Measurements from ENCODE around the gene DPH1. TPM values are rescaled to one million over a fixed set of nuclear protein-coding genes. Genes with fewer than 3 reads are reported as not detected.

DPH1 gene
- total and polyA plus RNA-seq, 2 donors (not counting 1 experiment from before 2014, with no cell fraction given), result 23.1 to 28.5 TPM

DNA sequence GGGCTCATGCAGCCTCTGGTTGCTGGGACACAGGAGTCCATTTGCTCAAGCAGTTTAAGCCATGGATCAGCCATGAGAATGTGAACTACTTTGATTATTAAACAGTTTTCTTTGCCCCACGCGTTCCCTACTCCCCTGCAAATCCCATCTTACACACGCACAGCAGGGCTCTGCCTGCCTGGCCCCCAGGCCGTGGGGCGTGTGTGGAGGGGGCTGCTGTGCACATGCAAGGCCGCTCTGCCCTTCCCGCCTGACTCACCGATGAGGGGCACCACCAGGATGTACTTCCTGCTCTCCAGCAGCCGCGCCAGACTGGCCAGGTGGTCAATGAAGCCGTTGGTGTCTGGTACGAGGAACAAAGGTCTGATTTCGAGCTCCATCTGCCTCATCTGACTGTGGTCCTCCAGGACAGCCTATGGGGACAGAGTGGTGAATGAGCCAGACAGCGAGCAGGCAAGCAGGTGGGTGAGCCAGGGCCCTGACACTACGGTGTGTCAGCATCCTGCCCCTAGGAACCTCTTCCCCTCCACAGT, 38.6 kb downstream of the DPH1 start:
- Histone ChIP-seq H2AFZ (ENCODE audit: low read length) (no peak overlapping the region), H3K27ac (ENCODE audit: insufficient read depth, low read length) (peak overlapping the region; percentile 85), H3K27me3 (ENCODE audit: control insufficient read depth, insufficient read depth, low read length) (no peaks in the 10 kb centered on the region), H3K9me3 (ENCODE audit: control insufficient read depth, insufficient read depth, low read depth, low read length) (no peaks in the 10 kb centered on the region), H3K4me2 (ENCODE audit: extremely low read depth, insufficient read depth, low read length) (no peak overlapping the region), H3K9ac (ENCODE audit: insufficient read depth, low read length) (peak overlapping the region; percentile 41), H3K36me3 (ENCODE audit: control insufficient read depth, insufficient read depth, low read length) (peaks cover 9% of the 10 kb centered on the region), H3K79me2 (ENCODE audit: control insufficient read depth, insufficient read depth, low read length) (peaks cover 3% of the 10 kb centered on the region), H3K4me1 (ENCODE audit: control insufficient read depth, extremely low read depth, insufficient read depth, low read length) (peaks cover 81% of the 10 kb centered on the region), H3K4me3 (replicated peaks in 1 of 4; ENCODE audit: control extremely low read depth in 1 of 4, insufficient read depth in 1 of 4, low read depth in 3 of 4, low read length in 4 of 4) (no peak overlapping the region), H4K20me1 (ENCODE audit: control insufficient read depth, extremely low read depth, insufficient read depth, low read length) (no peaks in the 10 kb centered on the region)
- TF ChIP-seq, protein P1, sequence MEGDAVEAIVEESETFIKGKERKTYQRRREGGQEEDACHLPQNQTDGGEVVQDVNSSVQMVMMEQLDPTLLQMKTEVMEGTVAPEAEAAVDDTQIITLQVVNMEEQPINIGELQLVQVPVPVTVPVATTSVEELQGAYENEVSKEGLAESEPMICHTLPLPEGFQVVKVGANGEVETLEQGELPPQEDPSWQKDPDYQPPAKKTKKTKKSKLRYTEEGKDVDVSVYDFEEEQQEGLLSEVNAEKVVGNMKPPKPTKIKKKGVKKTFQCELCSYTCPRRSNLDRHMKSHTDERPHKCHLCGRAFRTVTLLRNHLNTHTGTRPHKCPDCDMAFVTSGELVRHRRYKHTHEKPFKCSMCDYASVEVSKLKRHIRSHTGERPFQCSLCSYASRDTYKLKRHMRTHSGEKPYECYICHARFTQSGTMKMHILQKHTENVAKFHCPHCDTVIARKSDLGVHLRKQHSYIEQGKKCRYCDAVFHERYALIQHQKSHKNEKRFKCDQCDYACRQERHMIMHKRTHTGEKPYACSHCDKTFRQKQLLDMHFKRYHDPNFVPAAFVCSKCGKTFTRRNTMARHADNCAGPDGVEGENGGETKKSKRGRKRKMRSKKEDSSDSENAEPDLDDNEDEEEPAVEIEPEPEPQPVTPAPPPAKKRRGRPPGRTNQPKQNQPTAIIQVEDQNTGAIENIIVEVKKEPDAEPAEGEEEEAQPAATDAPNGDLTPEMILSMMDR (conservative IDR thresholded peaks at IDR 0.05 in 1 of 2, IDR thresholded peaks at IDR 0.05 in 1 of 2; ENCODE audit: low read depth in 1 of 2, low read length in 2 of 2), result no peak
- TF ChIP-seq EZH2 (IDR thresholded peaks at IDR 0.05; ENCODE audit: low read length, missing control alignments), result no peak
- DNase-seq (ENCODE audit: low read depth in 2 of 2), result peak in 1 of 2 donors; percentile 92

DNA sequence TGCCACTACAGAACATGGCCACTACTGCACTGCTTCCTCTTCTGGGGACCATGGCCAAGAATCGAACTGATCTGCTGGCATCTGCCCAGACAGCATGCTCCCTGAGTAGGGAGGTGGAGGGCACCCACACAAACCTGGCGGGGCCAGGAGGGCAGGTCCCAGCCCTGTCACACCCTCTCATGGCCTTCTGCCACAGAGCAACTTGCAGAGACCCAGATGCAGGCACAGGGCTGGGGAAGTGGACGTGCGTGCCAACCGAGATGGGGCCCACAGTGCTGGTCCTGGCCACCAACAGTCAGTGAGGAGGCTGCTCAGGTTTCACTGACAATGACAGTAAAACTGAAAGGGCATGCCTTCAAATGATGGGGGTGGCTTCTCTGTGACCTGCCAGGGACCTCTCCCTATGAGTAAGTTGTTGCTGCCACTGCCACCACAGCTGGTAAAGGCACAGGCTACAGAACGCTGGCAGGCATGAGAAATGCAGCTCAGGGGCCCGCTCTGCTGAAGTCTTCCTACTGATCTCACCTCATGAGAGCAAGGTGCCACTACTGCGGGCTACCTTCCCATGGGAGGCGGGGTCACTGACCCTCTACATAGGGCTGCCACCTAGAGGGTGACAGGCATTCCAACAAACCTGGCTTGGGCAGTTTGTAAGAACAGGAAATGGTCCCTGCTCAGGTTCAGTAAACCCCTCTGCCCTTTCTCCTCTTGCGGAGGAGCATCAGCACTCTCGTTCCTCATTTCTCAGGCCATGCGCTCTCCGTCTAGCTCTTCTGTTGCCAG, 40.5 kb downstream of the DPH1 start:
- Histone ChIP-seq H3K4me3 (replicated peaks in 1 of 4; ENCODE audit: control extremely low read depth in 1 of 4, insufficient read depth in 1 of 4, low read depth in 3 of 4, low read length in 4 of 4) (no peak overlapping the region), H3K79me2 (ENCODE audit: control insufficient read depth, insufficient read depth, low read length) (no peaks in the 10 kb centered on the region), H3K9me3 (ENCODE audit: control insufficient read depth, insufficient read depth, low read depth, low read length) (no peaks in the 10 kb centered on the region), H3K4me1 (ENCODE audit: control insufficient read depth, extremely low read depth, insufficient read depth, low read length) (peaks cover 64% of the 10 kb centered on the region), H3K36me3 (ENCODE audit: control insufficient read depth, insufficient read depth, low read length) (peaks cover 3% of the 10 kb centered on the region), H4K20me1 (ENCODE audit: control insufficient read depth, extremely low read depth, insufficient read depth, low read length) (no peaks in the 10 kb centered on the region), H3K27me3 (ENCODE audit: control insufficient read depth, insufficient read depth, low read length) (no peaks in the 10 kb centered on the region), H3K27ac (ENCODE audit: insufficient read depth, low read length) (peak overlapping the region; percentile 96), H3K4me2 (ENCODE audit: extremely low read depth, insufficient read depth, low read length) (no peak overlapping the region), H2AFZ (ENCODE audit: low read length) (no peak overlapping the region), H3K9ac (ENCODE audit: insufficient read depth, low read length) (no peak overlapping the region)
- TF ChIP-seq, protein P1 (conservative IDR thresholded peaks at IDR 0.05 in 1 of 2, IDR thresholded peaks at IDR 0.05 in 1 of 2; ENCODE audit: low read depth in 1 of 2, low read length in 2 of 2), result no peak
- TF ChIP-seq EZH2 (IDR thresholded peaks at IDR 0.05; ENCODE audit: low read length, missing control alignments), result no peak
- no peak for DNase-seq (ENCODE audit: low read depth in 2 of 2)

DNA sequence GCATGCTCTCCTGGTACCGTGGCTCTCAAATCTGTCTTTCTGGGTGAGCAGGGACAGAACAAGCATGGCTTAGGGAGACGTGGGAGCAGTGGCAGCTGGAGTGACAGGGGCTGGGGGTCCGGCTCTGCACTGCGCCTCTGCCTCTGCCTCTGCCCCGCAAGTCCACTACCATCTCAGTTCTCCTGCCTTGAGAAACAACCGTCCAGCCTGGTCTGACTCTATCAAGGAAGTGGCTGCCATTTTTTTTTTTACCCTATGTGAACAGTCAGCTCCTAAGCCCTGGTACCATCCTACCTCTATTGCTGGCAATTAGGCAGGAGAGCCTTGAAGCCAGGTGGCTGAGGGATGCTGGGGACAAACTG, 41.1 kb downstream of the DPH1 start:
- TF ChIP-seq EZH2 (IDR thresholded peaks at IDR 0.05; ENCODE audit: low read length, missing control alignments), result no peak
- TF ChIP-seq, protein P1 (conservative IDR thresholded peaks at IDR 0.05 in 1 of 2, IDR thresholded peaks at IDR 0.05 in 1 of 2; ENCODE audit: low read depth in 1 of 2, low read length in 2 of 2), result no peak
- Histone ChIP-seq H3K79me2 (ENCODE audit: control insufficient read depth, insufficient read depth, low read length) (no peaks in the 10 kb centered on the region), H3K4me1 (ENCODE audit: control insufficient read depth, extremely low read depth, insufficient read depth, low read length) (peaks cover 65% of the 10 kb centered on the region), H3K27me3 (ENCODE audit: control insufficient read depth, insufficient read depth, low read length) (no peaks in the 10 kb centered on the region), H3K9ac (ENCODE audit: insufficient read depth, low read length) (peak overlapping the region; percentile 68), H3K9me3 (ENCODE audit: control insufficient read depth, insufficient read depth, low read depth, low read length) (no peaks in the 10 kb centered on the region), H3K4me3 (replicated peaks in 1 of 4; ENCODE audit: control extremely low read depth in 1 of 4, insufficient read depth in 1 of 4, low read depth in 3 of 4, low read length in 4 of 4) (no peak overlapping the region), H3K4me2 (ENCODE audit: extremely low read depth, insufficient read depth, low read length) (no peak overlapping the region), H2AFZ (ENCODE audit: low read length) (no peak overlapping the region), H3K27ac (ENCODE audit: insufficient read depth, low read length) (peak overlapping the region; percentile 96), H3K36me3 (ENCODE audit: control insufficient read depth, insufficient read depth, low read length) (peaks cover 3% of the 10 kb centered on the region), H4K20me1 (ENCODE audit: control insufficient read depth, extremely low read depth, insufficient read depth, low read length) (no peaks in the 10 kb centered on the region)
- DNase-seq (ENCODE audit: low read depth in 2 of 2), result no peak

Measured in fibroblast of lung (primary cell).